HEK293 (cell line): ENCODE measurements around the gene PHYHD1.

Experiments used
- SALL2 ChIP-seq: fragments of 450-650 bp; formaldehyde crosslinking; IDR thresholded peaks from 2 replicates; pipeline ENCODE4 v1.5.0; 2017; ENCODE audit warnings: missing biosample characterization, mild to moderate bottlenecking, missing genetic modification characterization, borderline replicate concordance
- TCF7L2 ChIP-seq: IDR thresholded peaks from 2 replicates; pipeline ENCODE4 v1.6.1; 2011; ENCODE audit warnings: low read depth, mild to moderate bottlenecking, inconsistent platforms, low read length, moderate library complexity, borderline replicate concordance
- ZBTB10 ChIP-seq: fragments of 450-650 bp; formaldehyde crosslinking; IDR thresholded peaks from 2 replicates; pipeline ENCODE4 v1.5.1; 2016; ENCODE audit warnings: missing biosample characterization, missing genetic modification characterization
- ZNF114 ChIP-seq: fragments of 450-650 bp; formaldehyde crosslinking; IDR thresholded peaks from 2 replicates; pipeline ENCODE4 v1.5.0; 2017; ENCODE audit warnings: missing biosample characterization, missing genetic modification characterization
- ZNF23 ChIP-seq: fragments of 450-650 bp; formaldehyde crosslinking; IDR thresholded peaks from 2 replicates; pipeline ENCODE4 v1.5.1; 2016; ENCODE audit warnings: missing biosample characterization, missing genetic modification characterization, borderline replicate concordance
- ZNF324 ChIP-seq: fragments of 450-650 bp; formaldehyde crosslinking; IDR thresholded peaks from 2 replicates; pipeline ENCODE4 v1.5.1; 2016; ENCODE audit warnings: missing biosample characterization, missing genetic modification characterization
- ZNF776 ChIP-seq: fragments of 450-650 bp; formaldehyde crosslinking; IDR thresholded peaks from 2 replicates; pipeline ENCODE4 v1.5.0; 2017; ENCODE audit warnings: missing biosample characterization, missing genetic modification characterization, borderline replicate concordance
- TF ChIP-seq, protein P1 (sequence below): fragments of 450-650 bp; formaldehyde crosslinking; IDR thresholded peaks from 2 replicates; pipeline ENCODE4 v1.5.1; 2016; ENCODE audit warnings: missing biosample characterization, missing genetic modification characterization
- TF ChIP-seq, protein P2 (sequence below): fragments of 450-650 bp; formaldehyde crosslinking; IDR thresholded peaks from 2 replicates; pipeline ENCODE4 v1.5.1; 2016; ENCODE audit warnings: missing biosample characterization, missing genetic modification characterization
- TF ChIP-seq, protein P3 (sequence below): fragments of 450-650 bp; formaldehyde crosslinking; conservative IDR thresholded peaks from 2 replicates; pipeline ENCODE4 v1.5.1; 2016; ENCODE audit warnings: low read depth, missing biosample characterization, missing genetic modification characterization
- TF ChIP-seq, protein P4 (sequence below): fragments of 450-650 bp; IDR thresholded peaks from 2 replicates; pipeline ENCODE4 v1.5.1; 2018; ENCODE audit warnings: missing biosample characterization, missing genetic modification characterization
- TF ChIP-seq, protein P5 (sequence below): fragments of 450-650 bp; formaldehyde crosslinking; IDR thresholded peaks from 2 replicates; pipeline ENCODE4 v1.5.1; 2017; ENCODE audit warnings: missing biosample characterization, missing genetic modification characterization
- TF ChIP-seq, protein P6 (sequence below): fragments of 450-650 bp; formaldehyde crosslinking; IDR thresholded peaks from 2 replicates; pipeline ENCODE4 v1.5.1; 2016; ENCODE audit warnings: missing biosample characterization, missing genetic modification characterization
- TF ChIP-seq, protein P7 (sequence below): fragments of 450-650 bp; formaldehyde crosslinking; IDR thresholded peaks from 2 replicates; pipeline ENCODE4 v1.5.1; 2016; ENCODE audit warnings: missing biosample characterization, missing genetic modification characterization

DNA sequence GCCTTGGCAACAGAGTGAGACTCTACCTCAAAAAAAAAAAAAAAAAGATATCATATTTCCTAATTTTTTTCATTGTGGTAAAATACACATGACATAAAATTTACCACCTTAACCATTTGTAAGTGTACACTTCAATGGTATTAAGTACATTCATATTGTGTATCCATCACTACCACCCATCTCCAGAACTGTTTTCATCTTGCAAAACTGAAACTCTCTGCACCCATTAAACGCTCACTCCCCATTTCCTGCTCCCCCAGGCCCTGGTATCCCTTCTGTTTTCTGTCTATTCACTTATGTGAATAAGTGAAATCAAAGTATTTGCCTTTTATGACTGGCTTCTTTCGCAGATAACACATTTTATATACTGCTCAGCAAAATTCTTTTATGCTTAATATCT, 26.0 kb upstream of the PHYHD1 start:
- TF ChIP-seq, protein P1, sequence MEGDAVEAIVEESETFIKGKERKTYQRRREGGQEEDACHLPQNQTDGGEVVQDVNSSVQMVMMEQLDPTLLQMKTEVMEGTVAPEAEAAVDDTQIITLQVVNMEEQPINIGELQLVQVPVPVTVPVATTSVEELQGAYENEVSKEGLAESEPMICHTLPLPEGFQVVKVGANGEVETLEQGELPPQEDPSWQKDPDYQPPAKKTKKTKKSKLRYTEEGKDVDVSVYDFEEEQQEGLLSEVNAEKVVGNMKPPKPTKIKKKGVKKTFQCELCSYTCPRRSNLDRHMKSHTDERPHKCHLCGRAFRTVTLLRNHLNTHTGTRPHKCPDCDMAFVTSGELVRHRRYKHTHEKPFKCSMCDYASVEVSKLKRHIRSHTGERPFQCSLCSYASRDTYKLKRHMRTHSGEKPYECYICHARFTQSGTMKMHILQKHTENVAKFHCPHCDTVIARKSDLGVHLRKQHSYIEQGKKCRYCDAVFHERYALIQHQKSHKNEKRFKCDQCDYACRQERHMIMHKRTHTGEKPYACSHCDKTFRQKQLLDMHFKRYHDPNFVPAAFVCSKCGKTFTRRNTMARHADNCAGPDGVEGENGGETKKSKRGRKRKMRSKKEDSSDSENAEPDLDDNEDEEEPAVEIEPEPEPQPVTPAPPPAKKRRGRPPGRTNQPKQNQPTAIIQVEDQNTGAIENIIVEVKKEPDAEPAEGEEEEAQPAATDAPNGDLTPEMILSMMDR (tag by site-specific recombination): no peak
- TF ChIP-seq, protein P2, sequence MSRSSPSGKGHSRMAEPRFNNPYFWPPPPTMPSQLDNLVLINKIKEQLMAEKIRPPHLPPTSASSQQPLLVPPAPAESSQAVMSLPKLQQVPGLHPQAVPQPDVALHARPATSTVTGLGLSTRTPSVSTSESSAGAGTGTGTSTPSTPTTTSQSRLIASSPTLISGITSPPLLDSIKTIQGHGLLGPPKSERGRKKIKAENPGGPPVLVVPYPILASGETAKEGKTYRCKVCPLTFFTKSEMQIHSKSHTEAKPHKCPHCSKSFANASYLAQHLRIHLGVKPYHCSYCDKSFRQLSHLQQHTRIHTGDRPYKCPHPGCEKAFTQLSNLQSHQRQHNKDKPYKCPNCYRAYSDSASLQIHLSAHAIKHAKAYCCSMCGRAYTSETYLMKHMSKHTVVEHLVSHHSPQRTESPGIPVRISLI (tag by site-specific recombination): no peak
- TF ChIP-seq, protein P3, sequence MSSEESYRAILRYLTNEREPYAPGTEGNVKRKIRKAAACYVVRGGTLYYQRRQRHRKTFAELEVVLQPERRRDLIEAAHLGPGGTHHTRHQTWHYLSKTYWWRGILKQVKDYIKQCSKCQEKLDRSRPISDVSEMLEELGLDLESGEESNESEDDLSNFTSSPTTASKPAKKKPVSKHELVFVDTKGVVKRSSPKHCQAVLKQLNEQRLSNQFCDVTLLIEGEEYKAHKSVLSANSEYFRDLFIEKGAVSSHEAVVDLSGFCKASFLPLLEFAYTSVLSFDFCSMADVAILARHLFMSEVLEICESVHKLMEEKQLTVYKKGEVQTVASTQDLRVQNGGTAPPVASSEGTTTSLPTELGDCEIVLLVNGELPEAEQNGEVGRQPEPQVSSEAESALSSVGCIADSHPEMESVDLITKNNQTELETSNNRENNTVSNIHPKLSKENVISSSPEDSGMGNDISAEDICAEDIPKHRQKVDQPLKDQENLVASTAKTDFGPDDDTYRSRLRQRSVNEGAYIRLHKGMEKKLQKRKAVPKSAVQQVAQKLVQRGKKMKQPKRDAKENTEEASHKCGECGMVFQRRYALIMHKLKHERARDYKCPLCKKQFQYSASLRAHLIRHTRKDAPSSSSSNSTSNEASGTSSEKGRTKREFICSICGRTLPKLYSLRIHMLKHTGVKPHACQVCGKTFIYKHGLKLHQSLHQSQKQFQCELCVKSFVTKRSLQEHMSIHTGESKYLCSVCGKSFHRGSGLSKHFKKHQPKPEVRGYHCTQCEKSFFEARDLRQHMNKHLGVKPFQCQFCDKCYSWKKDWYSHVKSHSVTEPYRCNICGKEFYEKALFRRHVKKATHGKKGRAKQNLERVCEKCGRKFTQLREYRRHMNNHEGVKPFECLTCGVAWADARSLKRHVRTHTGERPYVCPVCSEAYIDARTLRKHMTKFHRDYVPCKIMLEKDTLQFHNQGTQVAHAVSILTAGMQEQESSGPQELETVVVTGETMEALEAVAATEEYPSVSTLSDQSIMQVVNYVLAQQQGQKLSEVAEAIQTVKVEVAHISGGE (tag by site-specific recombination): no peak
- no peak for TF ChIP-seq TCF7L2
- TF ChIP-seq, protein P4, sequence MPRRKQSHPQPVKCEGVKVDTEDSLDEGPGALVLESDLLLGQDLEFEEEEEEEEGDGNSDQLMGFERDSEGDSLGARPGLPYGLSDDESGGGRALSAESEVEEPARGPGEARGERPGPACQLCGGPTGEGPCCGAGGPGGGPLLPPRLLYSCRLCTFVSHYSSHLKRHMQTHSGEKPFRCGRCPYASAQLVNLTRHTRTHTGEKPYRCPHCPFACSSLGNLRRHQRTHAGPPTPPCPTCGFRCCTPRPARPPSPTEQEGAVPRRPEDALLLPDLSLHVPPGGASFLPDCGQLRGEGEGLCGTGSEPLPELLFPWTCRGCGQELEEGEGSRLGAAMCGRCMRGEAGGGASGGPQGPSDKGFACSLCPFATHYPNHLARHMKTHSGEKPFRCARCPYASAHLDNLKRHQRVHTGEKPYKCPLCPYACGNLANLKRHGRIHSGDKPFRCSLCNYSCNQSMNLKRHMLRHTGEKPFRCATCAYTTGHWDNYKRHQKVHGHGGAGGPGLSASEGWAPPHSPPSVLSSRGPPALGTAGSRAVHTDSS (tag by site-specific recombination): no peak
- TF ChIP-seq, protein P5, sequence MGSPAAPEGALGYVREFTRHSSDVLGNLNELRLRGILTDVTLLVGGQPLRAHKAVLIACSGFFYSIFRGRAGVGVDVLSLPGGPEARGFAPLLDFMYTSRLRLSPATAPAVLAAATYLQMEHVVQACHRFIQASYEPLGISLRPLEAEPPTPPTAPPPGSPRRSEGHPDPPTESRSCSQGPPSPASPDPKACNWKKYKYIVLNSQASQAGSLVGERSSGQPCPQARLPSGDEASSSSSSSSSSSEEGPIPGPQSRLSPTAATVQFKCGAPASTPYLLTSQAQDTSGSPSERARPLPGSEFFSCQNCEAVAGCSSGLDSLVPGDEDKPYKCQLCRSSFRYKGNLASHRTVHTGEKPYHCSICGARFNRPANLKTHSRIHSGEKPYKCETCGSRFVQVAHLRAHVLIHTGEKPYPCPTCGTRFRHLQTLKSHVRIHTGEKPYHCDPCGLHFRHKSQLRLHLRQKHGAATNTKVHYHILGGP (tag by site-specific recombination): no peak
- no peak for TF ChIP-seq ZNF114
- TF ChIP-seq ZNF324 (tag by site-specific recombination): no peak
- TF ChIP-seq, protein P6, sequence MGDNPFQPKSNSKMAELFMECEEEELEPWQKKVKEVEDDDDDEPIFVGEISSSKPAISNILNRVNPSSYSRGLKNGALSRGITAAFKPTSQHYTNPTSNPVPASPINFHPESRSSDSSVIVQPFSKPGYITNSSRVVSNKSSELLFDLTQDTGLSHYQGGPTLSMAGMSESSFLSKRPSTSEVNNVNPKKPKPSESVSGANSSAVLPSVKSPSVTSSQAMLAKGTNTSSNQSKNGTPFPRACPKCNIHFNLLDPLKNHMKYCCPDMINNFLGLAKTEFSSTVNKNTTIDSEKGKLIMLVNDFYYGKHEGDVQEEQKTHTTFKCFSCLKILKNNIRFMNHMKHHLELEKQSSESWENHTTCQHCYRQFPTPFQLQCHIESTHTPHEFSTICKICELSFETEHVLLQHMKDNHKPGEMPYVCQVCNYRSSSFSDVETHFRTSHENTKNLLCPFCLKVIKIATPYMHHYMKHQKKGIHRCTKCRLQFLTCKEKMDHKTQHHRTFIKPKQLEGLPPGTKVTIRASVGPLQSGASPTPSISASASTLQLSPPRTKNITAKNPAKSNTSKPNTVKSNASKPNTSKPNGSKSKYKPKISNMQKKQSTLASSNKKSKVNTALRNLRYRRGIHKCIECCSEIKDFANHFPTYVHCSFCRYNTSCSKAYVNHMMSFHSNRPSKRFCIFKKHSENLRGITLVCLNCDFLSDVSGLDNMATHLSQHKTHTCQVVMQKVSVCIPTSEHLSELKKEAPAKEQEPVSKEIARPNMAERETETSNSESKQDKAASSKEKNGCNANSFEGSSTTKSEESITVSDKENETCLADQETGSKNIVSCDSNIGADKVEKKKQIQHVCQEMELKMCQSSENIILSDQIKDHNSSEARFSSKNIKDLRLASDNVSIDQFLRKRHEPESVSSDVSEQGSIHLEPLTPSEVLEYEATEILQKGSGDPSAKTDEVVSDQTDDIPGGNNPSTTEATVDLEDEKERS (tag by site-specific recombination): no peak
- TF ChIP-seq SALL2 (tag by site-specific recombination): no peak
- TF ChIP-seq ZBTB10 (tag by site-specific recombination): no peak
- TF ChIP-seq, protein P7, sequence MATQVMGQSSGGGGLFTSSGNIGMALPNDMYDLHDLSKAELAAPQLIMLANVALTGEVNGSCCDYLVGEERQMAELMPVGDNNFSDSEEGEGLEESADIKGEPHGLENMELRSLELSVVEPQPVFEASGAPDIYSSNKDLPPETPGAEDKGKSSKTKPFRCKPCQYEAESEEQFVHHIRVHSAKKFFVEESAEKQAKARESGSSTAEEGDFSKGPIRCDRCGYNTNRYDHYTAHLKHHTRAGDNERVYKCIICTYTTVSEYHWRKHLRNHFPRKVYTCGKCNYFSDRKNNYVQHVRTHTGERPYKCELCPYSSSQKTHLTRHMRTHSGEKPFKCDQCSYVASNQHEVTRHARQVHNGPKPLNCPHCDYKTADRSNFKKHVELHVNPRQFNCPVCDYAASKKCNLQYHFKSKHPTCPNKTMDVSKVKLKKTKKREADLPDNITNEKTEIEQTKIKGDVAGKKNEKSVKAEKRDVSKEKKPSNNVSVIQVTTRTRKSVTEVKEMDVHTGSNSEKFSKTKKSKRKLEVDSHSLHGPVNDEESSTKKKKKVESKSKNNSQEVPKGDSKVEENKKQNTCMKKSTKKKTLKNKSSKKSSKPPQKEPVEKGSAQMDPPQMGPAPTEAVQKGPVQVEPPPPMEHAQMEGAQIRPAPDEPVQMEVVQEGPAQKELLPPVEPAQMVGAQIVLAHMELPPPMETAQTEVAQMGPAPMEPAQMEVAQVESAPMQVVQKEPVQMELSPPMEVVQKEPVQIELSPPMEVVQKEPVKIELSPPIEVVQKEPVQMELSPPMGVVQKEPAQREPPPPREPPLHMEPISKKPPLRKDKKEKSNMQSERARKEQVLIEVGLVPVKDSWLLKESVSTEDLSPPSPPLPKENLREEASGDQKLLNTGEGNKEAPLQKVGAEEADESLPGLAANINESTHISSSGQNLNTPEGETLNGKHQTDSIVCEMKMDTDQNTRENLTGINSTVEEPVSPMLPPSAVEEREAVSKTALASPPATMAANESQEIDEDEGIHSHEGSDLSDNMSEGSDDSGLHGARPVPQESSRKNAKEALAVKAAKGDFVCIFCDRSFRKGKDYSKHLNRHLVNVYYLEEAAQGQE (tag by site-specific recombination): no peak
- TF ChIP-seq ZNF776 (tag by site-specific recombination): no peak
- TF ChIP-seq ZNF23 (tag by site-specific recombination): no peak
